Hepatocyte (in vitro differentiated cells): ENCODE measurements around the gene ALPK3.

ENCODE experiments used
- EZH2 ChIP-seq: fragments of 200-600 bp; sonication (generic); IDR thresholded peaks from 2 replicates; pipeline ENCODE4 v1.6.1; 2016; ENCODE audit warnings: antibody characterized with exemption, mild to moderate bottlenecking, borderline replicate concordance
- EZH2phosphoT487 ChIP-seq: fragments of 200-600 bp; sonication (generic); IDR thresholded peaks from one replicate; pipeline ENCODE4 v1.6.1; 2018; ENCODE audit warnings: antibody characterized with exemption, mild to moderate bottlenecking, low read depth, moderate library complexity; ENCODE audit not compliant: unreplicated experiment, severe bottlenecking
- TF ChIP-seq, protein P1 (sequence below): fragments of 200-600 bp; sonication (generic); IDR thresholded peaks from 2 replicates; pipeline ENCODE4 v1.5.1; 2016; ENCODE audit warnings: antibody characterized with exemption, mild to moderate bottlenecking; ENCODE audit not compliant: poor library complexity

DNA sequence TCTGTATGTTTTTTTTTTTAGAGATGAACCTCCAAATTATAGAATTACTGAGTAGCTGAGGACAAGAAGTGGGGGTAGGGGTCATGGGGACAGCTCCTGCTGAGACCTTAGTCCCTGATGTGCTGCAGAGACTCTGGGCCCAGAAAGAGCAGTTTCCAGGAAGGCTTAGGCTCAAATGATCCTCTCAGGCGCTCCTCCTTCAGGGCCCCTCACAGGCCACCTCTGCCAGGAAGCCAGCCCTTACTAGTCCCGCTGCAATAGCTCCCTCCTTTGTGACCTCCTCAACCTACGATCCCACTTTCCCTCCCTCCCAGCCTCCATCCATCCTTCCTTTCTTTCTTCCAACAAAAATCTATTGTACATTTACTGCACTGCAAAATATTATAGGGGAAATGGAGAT, 91.9 kb downstream of the ALPK3 start:
- TF ChIP-seq EZH2 (no peak), EZH2phosphoT487 (no peak)
- TF ChIP-seq, protein P1, sequence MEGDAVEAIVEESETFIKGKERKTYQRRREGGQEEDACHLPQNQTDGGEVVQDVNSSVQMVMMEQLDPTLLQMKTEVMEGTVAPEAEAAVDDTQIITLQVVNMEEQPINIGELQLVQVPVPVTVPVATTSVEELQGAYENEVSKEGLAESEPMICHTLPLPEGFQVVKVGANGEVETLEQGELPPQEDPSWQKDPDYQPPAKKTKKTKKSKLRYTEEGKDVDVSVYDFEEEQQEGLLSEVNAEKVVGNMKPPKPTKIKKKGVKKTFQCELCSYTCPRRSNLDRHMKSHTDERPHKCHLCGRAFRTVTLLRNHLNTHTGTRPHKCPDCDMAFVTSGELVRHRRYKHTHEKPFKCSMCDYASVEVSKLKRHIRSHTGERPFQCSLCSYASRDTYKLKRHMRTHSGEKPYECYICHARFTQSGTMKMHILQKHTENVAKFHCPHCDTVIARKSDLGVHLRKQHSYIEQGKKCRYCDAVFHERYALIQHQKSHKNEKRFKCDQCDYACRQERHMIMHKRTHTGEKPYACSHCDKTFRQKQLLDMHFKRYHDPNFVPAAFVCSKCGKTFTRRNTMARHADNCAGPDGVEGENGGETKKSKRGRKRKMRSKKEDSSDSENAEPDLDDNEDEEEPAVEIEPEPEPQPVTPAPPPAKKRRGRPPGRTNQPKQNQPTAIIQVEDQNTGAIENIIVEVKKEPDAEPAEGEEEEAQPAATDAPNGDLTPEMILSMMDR = no peak
